NCI-H510A (cell line): ENCODE data around the gene FAM219B.
"Not testable (repeated sequence)": the region's sequence is repeated elsewhere in the genome, so short reads cannot be mapped to it uniquely, and the experiment has no call there.

Experiments used
- DNase-seq: peaks from one replicate; lab custom pipeline; 2025; lab: John Stamatoyannopoulos, UW

The FAM219B gene

GRCh38 chr15:74903676-74904075 is 3.0 kb downstream of the FAM219B start:
- no peak for DNase-seq

- DNase-seq: no peak
Measured at GRCh38 chr15:74902295-74903075, 4.2 kb downstream of the FAM219B start.

GRCh38 chr15:74901612-74902063 is 5.0 kb downstream of the FAM219B start:
- DNase-seq: no peak

GRCh38 chr15:74897300-74897701 is 9.3 kb downstream of the FAM219B start:
- no peak for DNase-seq

- no peak for DNase-seq
Measured at GRCh38 chr15:74896316-74896715, 10.3 kb downstream of the FAM219B start.

- DNase-seq: no peak
Measured at GRCh38 chr15:74895830-74896229, 10.8 kb downstream of the FAM219B start.

GRCh38 chr15:74894383-74894782 is 12.3 kb downstream of the FAM219B start:
- not testable (repeated sequence) for DNase-seq

- no peak for DNase-seq
Measured at GRCh38 chr15:74893627-74894026, 13.0 kb downstream of the FAM219B start.

- no peak for DNase-seq
Measured at GRCh38 chr15:74892931-74893330, 13.7 kb downstream of the FAM219B start.

GRCh38 chr15:74892313-74892712 is 14.3 kb downstream of the FAM219B start:
- DNase-seq: no peak

GRCh38 chr15:74891469-74891868 is 15.2 kb downstream of the FAM219B start:
- no peak for DNase-seq

- no peak for DNase-seq
Measured at GRCh38 chr15:74890665-74890960, 16.0 kb downstream of the FAM219B start.

GRCh38 chr15:74889883-74890664 is 16.6 kb downstream of the FAM219B start, which contains the start of gene MPI:
Gene MPI, plus strand, starts transcription at chr15:74890042. Its CDS starts 32 bp downstream, at chr15:74890074.
- peak; percentile 60 for DNase-seq

GRCh38 chr15:74889390-74889882 is 17.2 kb downstream of the FAM219B start:
- no peak for DNase-seq

GRCh38 chr15:74888716-74889115 is 17.9 kb downstream of the FAM219B start:
- DNase-seq: no peak

GRCh38 chr15:74887537-74888193 is 19.0 kb downstream of the FAM219B start:
- DNase-seq: not testable (repeated sequence)

- DNase-seq: no peak
Measured at GRCh38 chr15:74885461-74885860, 21.2 kb downstream of the FAM219B start.

- no peak for DNase-seq
Measured at GRCh38 chr15:74884428-74885223, 22.0 kb downstream of the FAM219B start.

GRCh38 chr15:74882528-74882927 is 24.1 kb downstream of the FAM219B start:
- no peak for DNase-seq

- no peak for DNase-seq
Measured at GRCh38 chr15:74878273-74878672, 28.4 kb downstream of the FAM219B start.

GRCh38 chr15:74873756-74874424 is 32.8 kb downstream of the FAM219B start:
- DNase-seq: no peak
